Esophagus squamous epithelium (tissue), 4 donors: ENCODE data around the gene FGD4.

ENCODE experiments used
- POLR2A ChIP-seq, 4 donors: fragments of 450-650 bp; IDR thresholded peaks; one replicate each; pipeline ENCODE4 v1.6.1; 2017; ENCODE audit warnings: antibody characterized with exemption in 4 of 4, mild to moderate bottlenecking in 4 of 4, moderate library complexity in 3 of 4
- TF ChIP-seq, protein P1 (sequence below), 6 experiments: fragments of 450-650 bp in 4 of 6; fragments of 200-600 bp in 2 of 6; sonication (generic) in 2 of 6; IDR thresholded peaks; one replicate each; pipeline ENCODE4 v1.5.1; 2016 to 2019; ENCODE audit warnings: antibody characterized with exemption in 6 of 6, mild to moderate bottlenecking in 4 of 6, moderate library complexity in 4 of 6

DNA sequence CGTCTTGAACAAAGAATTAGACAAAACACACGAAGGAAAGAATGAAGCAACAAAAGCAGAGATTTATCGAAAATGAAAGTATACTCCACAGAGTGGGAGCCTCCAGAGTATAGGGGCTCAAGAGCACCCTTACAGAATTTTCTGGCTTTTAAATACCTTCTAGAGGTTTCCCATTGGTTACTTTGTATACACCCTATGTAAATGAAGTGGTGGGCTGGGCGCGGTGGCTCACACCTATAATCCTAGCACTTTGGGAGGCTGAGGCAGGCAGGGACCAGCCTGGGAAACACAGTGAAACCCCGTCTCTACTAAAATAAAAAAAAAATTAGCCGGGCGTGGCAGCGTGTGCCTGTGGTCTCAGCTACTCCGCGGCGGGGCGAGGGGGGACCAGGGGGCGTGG, 266.7 kb downstream of the FGD4 start:
- TF ChIP-seq, protein P1, sequence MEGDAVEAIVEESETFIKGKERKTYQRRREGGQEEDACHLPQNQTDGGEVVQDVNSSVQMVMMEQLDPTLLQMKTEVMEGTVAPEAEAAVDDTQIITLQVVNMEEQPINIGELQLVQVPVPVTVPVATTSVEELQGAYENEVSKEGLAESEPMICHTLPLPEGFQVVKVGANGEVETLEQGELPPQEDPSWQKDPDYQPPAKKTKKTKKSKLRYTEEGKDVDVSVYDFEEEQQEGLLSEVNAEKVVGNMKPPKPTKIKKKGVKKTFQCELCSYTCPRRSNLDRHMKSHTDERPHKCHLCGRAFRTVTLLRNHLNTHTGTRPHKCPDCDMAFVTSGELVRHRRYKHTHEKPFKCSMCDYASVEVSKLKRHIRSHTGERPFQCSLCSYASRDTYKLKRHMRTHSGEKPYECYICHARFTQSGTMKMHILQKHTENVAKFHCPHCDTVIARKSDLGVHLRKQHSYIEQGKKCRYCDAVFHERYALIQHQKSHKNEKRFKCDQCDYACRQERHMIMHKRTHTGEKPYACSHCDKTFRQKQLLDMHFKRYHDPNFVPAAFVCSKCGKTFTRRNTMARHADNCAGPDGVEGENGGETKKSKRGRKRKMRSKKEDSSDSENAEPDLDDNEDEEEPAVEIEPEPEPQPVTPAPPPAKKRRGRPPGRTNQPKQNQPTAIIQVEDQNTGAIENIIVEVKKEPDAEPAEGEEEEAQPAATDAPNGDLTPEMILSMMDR (IDR thresholded peaks at IDR 0.05) = no peak
- no peak for TF ChIP-seq POLR2A (IDR thresholded peaks at IDR 0.05)
